HT1080 (cell line): ENCODE data around the gene ELFN1. TPM values are rescaled to one million over a fixed set of nuclear protein-coding genes. Genes with fewer than 3 reads are reported as not detected.

Experiments
- DNase-seq: peaks from one replicate; pipeline ENCODE4 v3.0.0-alpha.2; 2015; ENCODE audit warnings: low read depth
- total RNA-seq: library from RNA; depleted of rRNA; stranded (reverse); fragments of >200 nt; shearing (Covaris generic); gene quantifications from 2 replicates; pipeline ENCODE4 v1.2.3, GENCODE V29; 2014

Gene ELFN1
- total RNA-seq, 1 experiment from 2014 or later: 11.1 TPM

DNA sequence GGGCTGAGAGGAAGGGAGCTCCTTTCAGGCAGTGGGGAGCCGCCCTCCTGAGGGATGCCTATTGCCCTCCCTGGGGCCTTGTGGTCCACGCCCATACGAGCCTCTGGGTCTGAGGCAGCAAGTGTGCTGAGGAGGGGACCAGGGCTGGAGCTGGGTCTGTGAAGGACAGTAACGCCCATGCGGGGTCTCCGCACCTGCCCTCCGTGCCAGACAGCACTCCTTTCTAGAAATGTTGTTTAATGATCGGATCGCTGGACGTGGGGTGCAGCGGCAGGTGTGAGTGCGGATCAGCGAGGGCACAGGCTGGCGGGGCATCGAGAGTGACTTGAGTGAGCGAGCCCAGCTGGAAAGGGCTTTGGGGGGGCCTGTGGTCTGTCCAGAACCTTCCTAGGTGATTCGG, 70.1 kb downstream of the ELFN1 start:
- DNase-seq: no peak

DNA sequence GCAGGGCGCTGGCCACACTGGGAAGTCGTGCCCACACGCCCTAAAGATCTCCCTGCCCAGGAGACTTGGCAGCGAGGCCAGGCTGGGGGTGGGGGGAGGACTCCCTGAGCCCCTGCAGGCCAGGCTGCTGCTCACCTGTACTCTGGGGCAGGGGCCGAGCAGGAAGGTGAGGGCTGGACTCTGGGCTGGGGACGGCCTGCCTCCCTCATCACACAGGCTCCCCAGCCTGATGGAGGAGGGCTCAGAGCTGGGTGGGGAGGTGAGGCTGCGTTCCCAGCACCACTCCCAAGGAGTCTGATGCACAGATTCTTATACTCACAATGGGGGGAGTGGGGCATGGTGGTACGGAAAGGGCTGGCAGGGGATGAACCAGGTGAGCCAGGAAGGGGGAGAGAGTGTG, 71.2 kb downstream of the ELFN1 start:
- DNase-seq: no peak

DNA sequence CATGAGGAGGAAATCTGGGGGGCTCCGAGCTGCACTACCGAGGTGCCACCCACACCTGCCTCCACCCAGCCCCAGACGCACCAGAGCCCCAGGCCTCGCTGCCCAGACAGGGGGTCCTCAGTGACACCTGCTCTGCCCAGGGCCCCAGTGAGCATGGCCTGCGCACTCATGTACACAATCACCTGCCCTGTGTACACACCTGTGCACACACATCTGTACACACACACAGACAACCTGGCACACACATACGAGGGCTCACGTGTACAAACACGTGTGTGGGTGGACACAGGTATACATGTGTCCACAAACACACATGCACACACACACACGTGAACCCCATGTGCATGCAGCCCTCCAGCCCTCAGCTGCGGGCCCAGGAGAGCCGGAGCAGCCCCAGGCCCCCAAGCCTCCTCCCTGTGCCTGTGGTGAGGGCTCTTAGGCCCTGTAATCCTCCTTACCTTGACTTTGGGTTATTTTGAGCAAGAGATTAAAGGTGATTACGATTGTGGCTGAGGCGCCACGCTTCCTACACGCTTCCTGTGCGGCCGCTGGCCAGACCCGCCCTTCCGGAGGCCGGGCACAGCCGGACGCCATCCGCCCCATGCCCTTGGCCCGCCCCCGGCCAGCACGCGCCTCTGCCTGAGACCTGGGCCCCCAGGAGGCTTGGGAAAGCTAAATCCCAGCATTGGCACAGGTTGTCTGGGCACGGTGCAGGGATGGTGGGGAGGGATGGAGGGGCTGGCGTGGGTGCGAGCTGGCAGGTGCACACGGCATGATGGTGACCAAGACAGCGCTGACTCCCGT, 71.9 kb downstream of the ELFN1 start:
- no peak for DNase-seq

DNA sequence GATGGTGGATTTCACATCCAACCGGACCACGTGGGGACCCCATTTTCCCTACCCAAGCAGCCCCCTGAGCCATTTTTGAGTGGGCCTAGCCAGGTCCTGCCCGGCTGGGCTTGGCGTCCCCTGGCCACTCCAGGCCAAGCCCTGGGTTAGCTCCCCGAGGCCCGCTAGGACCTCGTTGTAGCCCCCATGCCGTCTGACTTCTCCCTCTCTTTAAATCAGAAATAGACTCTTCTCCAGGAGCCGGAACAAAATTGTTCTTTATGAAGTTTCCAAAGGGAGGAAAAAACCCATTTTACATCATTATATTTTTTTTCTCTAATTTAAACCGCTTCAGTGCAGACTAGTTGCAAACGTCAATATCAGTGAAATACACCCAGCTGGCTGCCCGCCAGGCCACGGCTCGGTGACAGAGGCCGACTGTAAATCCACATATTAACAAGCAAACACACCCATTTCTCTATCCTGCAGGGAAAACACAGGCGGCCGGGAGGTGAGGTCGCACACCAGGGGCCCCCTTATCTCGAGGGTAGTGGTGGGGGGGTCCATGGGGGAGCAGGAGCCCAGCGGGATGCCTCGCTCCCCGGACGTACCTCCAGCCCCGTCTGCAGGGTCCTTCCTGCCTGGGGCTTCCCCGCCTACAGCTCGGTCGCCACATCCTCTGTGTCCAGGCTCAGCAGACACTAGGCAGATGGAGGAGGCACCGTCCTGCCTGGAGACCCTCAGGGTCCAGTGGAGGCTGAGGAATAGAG, 72.7 kb downstream of the ELFN1 start:
- no peak for DNase-seq

DNA sequence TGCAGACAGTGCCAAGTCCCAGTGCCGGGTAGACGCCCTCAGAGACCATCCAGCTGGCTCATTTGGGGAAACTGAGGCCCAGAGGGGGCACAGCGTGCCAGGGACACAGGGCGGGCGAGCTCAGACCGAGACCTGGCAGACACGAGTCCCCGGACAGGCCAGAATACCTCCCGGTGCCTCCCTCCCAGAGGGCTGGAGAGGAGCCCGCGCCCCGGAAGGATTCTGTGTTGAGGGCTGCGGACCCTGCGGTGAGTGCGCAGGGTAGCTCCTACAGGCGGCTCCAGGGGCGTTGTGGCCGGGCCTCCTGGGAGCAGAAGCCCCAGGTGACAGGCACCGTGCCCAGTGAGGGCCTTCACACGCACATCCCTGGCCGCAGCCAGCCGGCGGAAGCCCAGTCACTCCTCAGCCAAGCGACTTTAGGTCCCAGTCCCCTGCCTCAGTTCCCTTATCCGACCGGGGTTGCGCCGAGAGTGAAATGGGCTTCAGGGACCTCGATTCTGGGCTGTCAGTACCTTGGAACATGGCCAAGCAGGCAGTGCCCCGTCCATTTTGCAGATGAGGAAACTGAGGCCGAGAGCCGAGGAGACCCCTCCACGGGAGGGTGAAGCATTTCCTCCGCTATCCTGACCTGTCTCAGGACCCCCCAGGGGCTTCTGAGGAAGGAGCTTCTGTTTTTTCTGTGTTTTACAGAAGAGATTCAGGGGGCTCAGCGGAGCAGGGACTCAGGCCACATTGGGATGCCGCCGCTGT, 73.6 kb downstream of the ELFN1 start:
- DNase-seq: no peak

DNA sequence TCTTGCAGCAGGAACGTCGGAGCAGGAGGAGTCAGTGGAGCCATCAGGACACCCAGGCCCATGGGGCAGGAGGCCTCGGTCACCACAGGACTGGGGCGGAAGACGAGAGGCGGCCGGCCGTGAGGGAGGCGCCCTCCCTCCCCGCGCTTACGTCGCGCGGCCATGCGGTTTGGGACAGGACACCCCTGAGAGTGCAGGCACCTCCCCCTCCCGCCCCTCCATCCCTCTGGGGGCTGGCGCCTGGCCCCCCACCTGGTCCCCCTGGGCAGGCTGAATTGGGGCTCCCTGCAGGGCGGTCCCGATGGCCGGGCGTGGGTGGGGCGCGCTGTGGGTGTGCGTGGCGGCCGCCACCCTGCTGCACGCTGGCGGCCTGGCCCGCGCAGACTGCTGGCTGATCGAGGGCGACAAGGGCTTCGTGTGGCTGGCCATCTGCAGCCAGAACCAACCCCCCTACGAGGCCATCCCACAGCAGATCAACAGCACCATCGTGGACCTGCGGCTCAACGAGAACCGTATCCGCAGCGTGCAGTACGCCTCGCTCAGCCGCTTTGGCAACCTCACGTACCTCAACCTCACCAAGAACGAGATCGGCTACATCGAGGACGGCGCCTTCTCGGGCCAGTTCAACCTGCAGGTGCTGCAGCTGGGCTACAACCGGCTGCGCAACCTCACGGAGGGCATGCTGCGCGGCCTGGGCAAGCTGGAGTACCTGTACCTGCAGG, 74.4 kb downstream of the ELFN1 start:
- no peak for DNase-seq

DNA sequence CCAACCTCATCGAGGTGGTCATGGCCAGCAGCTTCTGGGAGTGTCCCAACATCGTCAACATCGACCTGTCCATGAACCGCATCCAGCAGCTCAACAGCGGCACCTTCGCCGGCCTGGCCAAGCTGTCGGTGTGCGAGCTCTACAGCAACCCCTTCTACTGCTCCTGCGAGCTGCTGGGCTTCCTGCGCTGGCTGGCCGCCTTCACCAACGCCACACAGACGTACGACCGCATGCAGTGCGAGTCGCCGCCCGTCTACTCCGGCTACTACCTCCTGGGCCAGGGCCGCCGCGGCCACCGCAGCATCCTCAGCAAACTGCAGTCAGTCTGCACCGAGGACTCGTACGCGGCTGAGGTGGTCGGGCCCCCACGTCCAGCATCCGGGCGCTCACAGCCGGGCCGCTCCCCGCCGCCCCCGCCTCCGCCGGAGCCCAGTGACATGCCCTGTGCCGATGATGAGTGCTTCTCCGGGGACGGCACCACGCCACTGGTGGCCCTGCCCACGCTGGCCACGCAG, 75.0 kb downstream of the ELFN1 start:
- DNase-seq: no peak

DNA sequence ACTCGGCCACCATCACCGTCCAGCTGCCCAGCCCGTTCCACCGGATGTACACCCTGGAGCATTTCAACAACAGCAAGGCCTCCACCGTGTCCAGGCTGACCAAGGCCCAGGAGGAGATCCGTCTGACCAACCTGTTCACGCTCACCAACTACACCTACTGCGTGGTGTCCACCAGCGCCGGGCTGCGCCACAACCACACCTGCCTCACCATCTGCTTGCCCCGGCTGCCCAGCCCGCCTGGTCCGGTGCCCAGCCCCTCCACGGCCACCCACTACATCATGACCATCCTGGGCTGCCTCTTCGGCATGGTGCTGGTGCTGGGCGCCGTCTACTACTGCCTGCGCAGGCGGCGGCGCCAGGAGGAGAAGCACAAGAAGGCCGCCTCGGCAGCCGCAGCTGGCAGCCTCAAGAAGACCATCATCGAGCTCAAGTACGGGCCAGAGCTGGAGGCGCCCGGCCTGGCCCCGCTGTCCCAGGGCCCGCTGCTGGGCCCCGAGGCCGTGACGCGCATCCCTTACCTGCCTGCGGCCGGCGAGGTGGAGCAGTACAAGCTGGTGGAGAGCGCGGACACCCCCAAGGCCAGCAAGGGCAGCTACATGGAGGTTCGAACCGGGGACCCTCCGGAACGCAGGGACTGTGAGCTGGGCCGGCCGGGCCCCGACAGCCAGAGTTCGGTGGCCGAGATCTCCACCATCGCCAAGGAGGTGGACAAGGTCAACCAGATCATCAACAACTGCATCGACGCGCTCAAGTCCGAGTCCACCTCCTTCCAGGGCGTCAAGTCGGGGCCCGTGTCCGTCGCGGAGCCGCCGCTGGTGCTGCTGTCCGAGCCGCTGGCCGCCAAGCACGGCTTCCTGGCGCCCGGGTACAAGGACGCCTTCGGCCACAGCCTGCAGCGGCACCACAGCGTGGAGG, 75.8 kb downstream of the ELFN1 start:
- DNase-seq: no peak

DNA sequence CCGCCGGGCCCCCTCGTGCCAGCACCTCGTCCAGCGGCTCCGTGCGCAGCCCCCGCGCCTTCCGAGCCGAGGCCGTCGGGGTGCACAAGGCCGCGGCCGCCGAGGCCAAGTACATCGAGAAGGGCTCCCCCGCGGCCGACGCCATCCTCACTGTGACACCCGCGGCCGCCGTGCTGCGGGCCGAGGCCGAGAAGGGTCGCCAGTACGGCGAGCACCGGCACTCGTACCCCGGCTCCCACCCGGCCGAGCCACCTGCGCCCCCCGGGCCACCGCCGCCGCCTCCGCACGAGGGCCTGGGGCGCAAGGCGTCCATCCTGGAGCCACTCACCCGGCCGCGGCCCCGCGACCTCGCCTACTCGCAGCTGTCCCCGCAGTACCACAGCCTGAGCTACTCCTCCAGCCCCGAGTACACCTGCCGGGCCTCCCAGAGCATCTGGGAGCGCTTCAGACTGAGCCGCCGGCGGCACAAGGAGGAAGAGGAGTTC, 76.5 kb downstream of the ELFN1 start:
- no peak for DNase-seq

DNA sequence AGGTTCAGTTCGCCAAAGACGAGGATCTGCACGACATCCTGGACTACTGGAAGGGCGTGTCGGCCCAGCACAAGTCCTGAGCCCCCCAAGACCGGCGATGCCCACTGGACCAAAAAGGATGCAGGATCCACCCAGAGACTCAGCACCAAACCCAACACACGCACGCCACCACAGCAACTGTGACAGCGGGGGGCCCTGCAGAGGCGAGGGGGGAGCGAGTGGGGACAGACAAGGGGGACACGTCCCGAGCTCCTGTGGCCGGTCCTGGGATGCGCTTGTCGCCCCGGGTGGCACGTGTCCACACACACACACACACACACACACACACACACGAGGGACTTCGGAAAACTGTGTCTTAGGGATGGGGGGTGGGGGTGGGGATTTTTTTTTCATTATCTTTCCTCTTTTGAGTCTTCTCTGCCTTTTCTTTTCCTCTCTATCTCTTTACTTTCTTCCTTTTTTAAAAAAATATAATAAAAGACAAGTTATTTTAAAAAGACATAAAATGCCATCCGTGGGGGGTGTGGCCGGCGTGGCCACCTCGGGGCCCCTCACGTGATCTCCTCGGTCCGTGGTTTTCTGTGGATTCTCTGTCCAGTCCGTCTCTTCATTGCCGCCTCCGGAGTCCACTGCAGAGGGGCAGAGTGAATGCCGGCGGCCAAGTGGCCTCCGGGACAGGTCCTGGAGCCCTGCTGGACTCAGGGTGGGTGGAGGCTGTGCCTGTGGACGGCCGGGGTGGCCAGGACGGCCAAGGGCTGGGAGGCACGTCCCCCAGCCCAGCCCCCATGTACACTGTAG, 77.1 kb downstream of the ELFN1 start:
- no peak for DNase-seq

DNA sequence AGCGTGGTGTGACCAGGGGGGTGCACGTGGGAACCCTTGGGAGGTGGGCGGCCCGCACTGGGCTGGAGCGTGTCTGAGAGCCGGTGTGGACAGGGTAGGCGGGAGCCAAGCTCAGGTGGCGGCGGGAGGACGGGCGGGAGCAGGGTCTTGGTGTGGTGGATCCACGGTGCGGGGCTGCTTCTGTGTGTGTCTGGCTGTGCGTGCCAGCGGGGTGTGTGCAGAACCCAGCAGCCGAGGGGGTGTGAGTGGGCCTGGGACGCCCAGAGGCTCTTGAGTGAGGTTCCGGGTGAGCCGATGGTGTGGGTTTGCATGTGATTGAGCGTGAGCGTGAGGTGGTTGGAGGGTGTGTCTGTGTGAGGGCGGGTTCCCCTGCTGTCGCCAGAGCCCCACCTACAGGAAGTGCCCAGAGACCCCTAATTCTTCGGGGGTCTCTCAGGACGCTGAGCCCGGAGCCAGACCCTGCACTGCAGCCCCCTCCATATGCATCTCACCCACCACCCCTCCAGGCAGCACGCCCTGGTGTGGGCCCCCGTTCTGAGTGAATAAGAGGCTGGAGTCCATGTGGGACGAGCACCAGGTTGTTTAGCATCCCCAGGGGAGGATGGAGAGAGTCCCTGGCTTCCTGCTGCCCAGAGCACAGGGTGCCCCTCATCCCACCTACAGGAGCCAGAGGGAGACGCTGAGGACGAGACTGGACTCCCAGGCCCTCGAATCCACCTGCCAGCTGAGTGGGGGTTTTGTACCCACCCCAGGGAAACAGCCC, 78.2 kb downstream of the ELFN1 start:
- DNase-seq: no peak

DNA sequence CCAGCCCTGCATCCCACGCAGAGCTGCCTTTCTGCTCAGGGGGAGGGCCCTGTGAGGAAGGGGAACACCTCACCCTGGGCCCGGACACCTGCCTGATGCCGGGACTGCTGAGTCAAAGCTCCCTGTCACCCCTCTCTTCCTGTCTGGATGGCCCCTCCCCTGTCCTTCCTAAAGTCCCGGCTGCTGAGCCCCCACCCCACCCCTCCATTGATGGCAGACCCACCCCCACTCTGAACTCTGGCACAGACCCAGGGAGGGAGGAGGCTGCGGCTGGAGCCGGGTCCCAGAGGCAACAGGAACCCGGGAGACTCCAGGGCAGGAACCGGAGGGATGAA, 78.7 kb downstream of the ELFN1 start:
- no peak for DNase-seq

DNA sequence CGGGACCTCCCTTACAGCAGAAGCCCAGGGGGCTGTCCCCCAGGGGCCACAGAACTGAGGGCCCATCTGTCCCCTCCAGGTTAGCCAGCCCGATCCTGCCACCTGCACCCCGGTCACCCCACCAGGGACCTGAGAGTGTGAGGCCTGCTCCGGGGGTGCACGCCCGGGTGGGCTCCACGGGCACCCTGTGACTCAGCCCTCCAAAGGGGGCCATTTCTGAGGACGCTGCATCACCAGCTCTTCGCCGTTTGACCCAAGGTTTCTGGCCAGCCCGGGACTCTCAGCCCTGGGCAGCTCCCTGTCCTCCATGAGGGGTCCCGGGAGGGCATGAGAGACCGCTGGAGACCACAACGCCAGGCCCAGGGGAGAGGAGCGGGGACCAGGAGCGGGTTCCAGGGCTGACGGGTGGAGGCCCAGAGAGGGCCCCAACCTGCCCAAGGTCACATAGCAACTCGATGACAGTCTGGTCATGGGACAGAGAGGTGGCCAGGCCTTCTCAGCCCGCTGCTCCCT, 79.3 kb downstream of the ELFN1 start:
- DNase-seq: no peak

DNA sequence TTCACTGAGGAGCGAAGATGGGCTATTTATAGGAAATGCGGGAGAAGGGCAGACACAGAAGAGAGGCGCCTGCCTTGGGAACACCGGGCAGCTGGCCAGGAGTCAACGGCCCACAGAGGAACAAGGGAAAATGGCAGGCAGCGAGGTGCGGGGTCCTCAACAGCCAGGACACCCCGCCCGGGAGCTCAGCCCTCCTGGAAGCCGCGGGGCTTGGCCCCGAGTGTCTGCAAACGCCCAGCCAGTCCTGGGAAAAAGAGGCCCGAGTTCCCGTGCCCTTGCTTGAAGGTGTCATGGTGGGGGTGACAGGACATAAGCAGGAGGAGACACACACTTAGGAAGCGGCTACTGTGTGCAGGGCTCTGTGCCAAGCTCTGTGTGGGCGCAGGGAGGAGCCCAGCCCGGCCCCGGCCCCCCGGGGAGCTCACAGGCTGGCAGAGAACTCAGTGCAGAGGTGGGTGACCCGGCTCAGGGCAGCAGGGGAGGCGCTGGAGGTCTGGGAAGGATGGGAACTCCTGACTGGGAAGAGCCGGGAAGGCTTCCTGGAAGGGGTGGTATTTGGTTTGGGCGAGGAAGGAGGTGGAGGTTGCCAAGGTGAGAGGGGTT, 79.9 kb downstream of the ELFN1 start:
- no peak for DNase-seq

DNA sequence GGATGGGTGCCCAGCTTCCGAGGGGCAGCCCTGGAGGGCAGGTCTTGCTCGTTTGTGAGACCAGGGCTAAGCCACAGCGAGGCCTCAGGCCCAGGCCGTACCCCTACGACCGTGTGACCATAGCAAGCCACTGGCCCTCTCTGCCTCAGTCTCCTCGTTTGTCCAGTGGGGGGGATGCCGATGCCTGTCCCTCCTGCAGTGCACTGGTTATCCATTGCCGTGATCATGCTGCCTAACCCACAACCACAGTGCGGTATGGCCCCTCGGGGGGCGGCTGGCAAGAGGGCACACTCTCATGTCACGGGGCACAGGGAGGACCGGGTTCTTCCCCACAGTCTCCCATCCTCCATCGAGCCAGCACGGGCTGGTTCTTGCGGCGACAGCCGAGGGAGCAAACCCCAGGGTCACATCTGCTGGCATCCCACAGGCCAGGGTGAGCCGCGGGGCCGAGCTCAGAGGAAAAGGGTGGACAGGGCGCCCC, 80.5 kb downstream of the ELFN1 start:
- no peak for DNase-seq

DNA sequence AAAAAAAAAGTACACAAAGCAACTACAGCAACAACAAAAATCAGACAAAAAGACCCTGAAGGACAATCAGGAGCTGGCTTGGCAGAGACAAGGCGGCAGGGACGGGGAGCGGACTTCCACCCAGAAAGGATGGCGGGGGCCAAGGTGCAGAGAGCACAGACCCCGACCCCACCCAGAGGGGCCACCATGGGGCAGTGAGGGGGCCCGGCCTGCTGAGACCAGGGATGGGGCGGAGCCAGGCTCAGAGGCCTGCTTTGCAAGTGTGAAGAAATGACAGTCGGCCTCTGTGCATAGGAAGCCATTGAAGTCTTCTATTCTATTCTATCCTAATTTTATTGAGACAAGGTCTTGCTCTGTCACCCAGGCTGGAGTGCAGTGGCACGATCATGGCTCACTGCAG, 82.0 kb downstream of the ELFN1 start:
- no peak for DNase-seq

DNA sequence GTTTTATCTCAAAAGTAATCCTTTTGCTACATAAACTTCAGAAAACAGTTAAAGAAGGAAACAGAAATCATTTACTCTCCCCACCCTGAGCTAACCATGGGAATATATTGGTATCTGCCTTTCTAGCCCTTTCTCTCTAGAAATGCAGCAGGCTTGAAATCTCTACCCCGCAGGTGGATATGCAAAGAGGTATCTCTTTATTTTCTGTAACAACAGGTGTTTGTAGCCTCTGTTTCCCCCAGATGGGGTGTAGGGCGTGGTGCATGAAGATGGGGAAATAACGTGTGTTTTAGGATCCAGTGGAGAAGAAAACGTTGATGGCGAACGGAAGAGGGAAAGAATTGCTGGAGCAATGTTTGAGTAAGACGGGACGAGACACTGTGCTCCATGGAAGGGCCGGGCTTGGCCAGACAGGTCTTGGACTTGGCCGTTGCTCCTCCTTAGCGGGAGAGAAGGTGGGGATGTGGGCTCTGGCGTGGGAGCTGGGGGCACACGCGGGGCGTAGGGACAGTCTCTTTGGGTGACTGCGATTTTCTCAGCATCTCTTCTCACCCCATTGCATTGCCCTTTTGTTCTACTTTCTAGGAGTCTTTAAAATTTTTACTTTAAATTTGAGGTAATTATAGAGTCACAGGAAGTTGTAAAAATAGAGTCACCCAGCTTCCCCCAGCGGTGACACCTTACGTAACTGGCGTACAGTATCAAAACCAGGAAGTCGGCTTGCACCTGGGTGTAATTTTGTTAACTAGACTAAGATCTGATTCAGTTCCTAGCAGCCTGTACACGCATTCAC, 82.9 kb downstream of the ELFN1 start:
- no peak for DNase-seq
